Endodermal cell (in vitro differentiated cells): ENCODE measurements around the gene POLR1B. TPM values are rescaled to one million over a fixed set of nuclear protein-coding genes. Genes with fewer than 3 reads are reported as not detected.
"Not testable (repeated sequence)": the region's sequence is repeated elsewhere in the genome, so short reads cannot be mapped to it uniquely, and the experiment has no call there.

ENCODE experiments used
- DNase-seq: peaks from one replicate; pipeline ENCODE4 v3.0.0-alpha.2; 2017
- H3K27ac ChIP-seq: 2 replicates; pipeline ENCODE4 v1.5.1; 2013; ENCODE audit warnings: mild to moderate bottlenecking, low read depth, low read length, moderate library complexity
- H3K27me3 ChIP-seq: 2 replicates; pipeline ENCODE4 v1.6.1; 2013; ENCODE audit warnings: mild to moderate bottlenecking, low read length, moderate library complexity; ENCODE audit not compliant: insufficient read depth, control insufficient read depth, poor library complexity, severe bottlenecking
- H3K36me3 ChIP-seq: 2 replicates; pipeline ENCODE4 v1.7.0; 2013; ENCODE audit warnings: mild to moderate bottlenecking, low read length, moderate library complexity; ENCODE audit not compliant: control insufficient read depth, insufficient read depth
- H3K4me1 ChIP-seq: one replicate; pipeline ENCODE4 v1.7.0; 2013; ENCODE audit warnings: low read length; ENCODE audit not compliant: control insufficient read depth, insufficient read depth
- H3K4me3 ChIP-seq: 2 replicates; pipeline ENCODE4 v1.5.1; 2013; ENCODE audit warnings: mild to moderate bottlenecking, low read length, moderate library complexity
- H3K9ac ChIP-seq: 2 replicates; pipeline ENCODE4 v1.6.1; 2013; ENCODE audit warnings: mild to moderate bottlenecking, low read length, moderate library complexity; ENCODE audit not compliant: poor library complexity, severe bottlenecking; ENCODE audit errors: extremely low read depth
- H3K9me3 ChIP-seq: 2 replicates; pipeline ENCODE4 v1.6.1; 2013; ENCODE audit warnings: mild to moderate bottlenecking, low read length, moderate library complexity; ENCODE audit not compliant: control insufficient read depth
- H3K27ac Mint-ChIP-seq: 2 replicates; pipeline ENCODE4 v1.8.0; 2020; ENCODE audit warnings: mixed read lengths
- H3K27me3 Mint-ChIP-seq: 2 replicates; pipeline ENCODE4 v1.8.0; 2021; ENCODE audit warnings: mild to moderate bottlenecking, mixed read lengths; ENCODE audit not compliant: insufficient read depth
- H3K36me3 Mint-ChIP-seq: 2 replicates; pipeline ENCODE4 v1.8.0; 2020; ENCODE audit warnings: low read depth, mixed read lengths
- H3K4me1 Mint-ChIP-seq: 2 replicates; pipeline ENCODE4 v1.8.0; 2020; ENCODE audit warnings: mixed read lengths
- H3K4me3 Mint-ChIP-seq: 2 replicates; pipeline ENCODE4 v1.8.0; 2020; ENCODE audit warnings: mild to moderate bottlenecking, moderate library complexity, mixed read lengths
- H3K9me3 Mint-ChIP-seq: 2 replicates; pipeline ENCODE4 v1.8.0; 2020; ENCODE audit warnings: mild to moderate bottlenecking, mixed read lengths
- CTCF ChIP-seq: fragments of 200-600 bp; sonication (generic); conservative IDR thresholded peaks from 2 replicates; pipeline ENCODE4 v1.5.0; 2021; ENCODE audit warnings: antibody characterized with exemption, mild to moderate bottlenecking
- WGBS, 2 experiments: methylation state at CpG; one replicate each; pipeline versions ENCODE4 v1.1.5 to v1.1.7; 2013; ENCODE audit warnings: missing lambda C conversion rate in 2 of 2, mixed read lengths in 1 of 2; ENCODE audit not compliant: insufficient coverage in 1 of 2, insufficient read length in 1 of 2; 5-methylcytosine and 5-hydroxymethylcytosine counted together
- total RNA-seq, 2 donors: library from RNA; stranded (reverse); fragmentation: NEBNext Ultra II Directional in 1 of 2; extraction: Animal tissue kit (Norgen Biotek cat#: 25700) in 1 of 2; gene quantifications; 2 replicates in 1 of 2; 3 replicates in 1 of 2; pipeline ENCODE4 v1.2.1, GENCODE V29; 2021

The POLR1B gene
- total RNA-seq, 2 donors from 2014 or later = 25.6 to 31.9 TPM

- Histone ChIP-seq H3K4me1 (peaks cover 5% of the 10 kb centered on the region), H3K36me3 (no peaks in the 10 kb centered on the region), H3K27me3 (no peaks in the 10 kb centered on the region), H3K9ac (no peak overlapping the region), H3K9me3 (no peaks in the 10 kb centered on the region), H3K27ac (no peak overlapping the region), H3K4me3 (no peak overlapping the region)
- Mint-ChIP-seq H3K27ac (peak overlapping the region; percentile 56), H3K4me1 (peaks cover 19% of the 10 kb centered on the region), H3K27me3 (peaks cover 11% of the 10 kb centered on the region), H3K4me3 (peak overlapping the region; percentile 34), H3K36me3 (no peaks in the 10 kb centered on the region), H3K9me3 (peaks cover 3% of the 10 kb centered on the region)
- DNase-seq = no peak
- TF ChIP-seq CTCF = no peak
- 92 to 95% methylated on average over 8 of the region's 8 CpGs for WGBS, 2 experiments
Measured at GRCh38 chr2:112615051-112615450, 72.8 kb downstream of the POLR1B start.

- not testable (repeated sequence) for H3K9me3 Mint-ChIP-seq, H3K4me3 ChIP-seq, H3K27me3 Mint-ChIP-seq, H3K27me3 ChIP-seq, H3K9me3 ChIP-seq, H3K27ac ChIP-seq, H3K36me3 Mint-ChIP-seq, H3K4me1 ChIP-seq, H3K9ac ChIP-seq, H3K27ac Mint-ChIP-seq, H3K4me3 Mint-ChIP-seq, H3K36me3 ChIP-seq, DNase-seq
- 94 to 100% methylated on average over 2 of the region's 2 CpGs for WGBS, 2 experiments
- H3K4me1 Mint-ChIP-seq = peaks cover 19% of the 10 kb centered on the region
Measured at GRCh38 chr2:112615798-112616197, 73.5 kb downstream of the POLR1B start.

GRCh38 chr2:112618383-112618782 lies 76.1 kb downstream of the POLR1B start:
- Histone ChIP-seq H3K9ac (no peak overlapping the region), H3K36me3 (no peaks in the 10 kb centered on the region), H3K27me3 (no peaks in the 10 kb centered on the region), H3K4me3 (no peak overlapping the region), H3K27ac (no peak overlapping the region), H3K9me3 (no peaks in the 10 kb centered on the region), H3K4me1 (peaks cover 8% of the 10 kb centered on the region)
- H3K4me3 Mint-ChIP-seq = no peak overlapping the region
- H3K9me3 Mint-ChIP-seq = no peaks in the 10 kb centered on the region
- H3K27ac Mint-ChIP-seq = no peak overlapping the region
- no peak for TF ChIP-seq CTCF
- no peaks in the 10 kb centered on the region for H3K36me3 Mint-ChIP-seq
- H3K4me1 Mint-ChIP-seq = peaks cover 31% of the 10 kb centered on the region
- no peak for DNase-seq
- WGBS, 2 experiments = 100% methylated on average over 4 of the region's 6 CpGs; no CpG with 5 or more reads in 1 of the 2 experiments
- H3K27me3 Mint-ChIP-seq = peaks cover under 1% of the 10 kb centered on the region
